Measurements from ENCODE around the gene NISCH.

NISCH gene

GRCh38 chr3:52520141-52520667 is 64.8 kb downstream of the NISCH start:
- H3K4me1 ChIP-seq (ENCODE audit: control insufficient read depth, insufficient read depth, low read length), result peaks cover 7% of the 10 kb centered on the region
- no peak overlapping the region for H3K27ac ChIP-seq (ENCODE audit: low read depth, low read length)
- peaks cover 9% of the 10 kb centered on the region; the same call in 1 of the 2 replicates for H3K27me3 ChIP-seq (ENCODE audit: control insufficient read depth, insufficient read depth, low read length)
- H3K9ac ChIP-seq (ENCODE audit: low read length), result no peak overlapping the region
- H3K4me3 ChIP-seq (ENCODE audit: low read depth, low read length), result no peak overlapping the region
- H3K9me3 ChIP-seq (ENCODE audit: control insufficient read depth, insufficient read depth, low read depth, low read length), result no peaks in the 10 kb centered on the region
- H3K36me3 ChIP-seq (ENCODE audit: control insufficient read depth, insufficient read depth, low read length), result peaks cover 28% of the 10 kb centered on the region

DNA sequence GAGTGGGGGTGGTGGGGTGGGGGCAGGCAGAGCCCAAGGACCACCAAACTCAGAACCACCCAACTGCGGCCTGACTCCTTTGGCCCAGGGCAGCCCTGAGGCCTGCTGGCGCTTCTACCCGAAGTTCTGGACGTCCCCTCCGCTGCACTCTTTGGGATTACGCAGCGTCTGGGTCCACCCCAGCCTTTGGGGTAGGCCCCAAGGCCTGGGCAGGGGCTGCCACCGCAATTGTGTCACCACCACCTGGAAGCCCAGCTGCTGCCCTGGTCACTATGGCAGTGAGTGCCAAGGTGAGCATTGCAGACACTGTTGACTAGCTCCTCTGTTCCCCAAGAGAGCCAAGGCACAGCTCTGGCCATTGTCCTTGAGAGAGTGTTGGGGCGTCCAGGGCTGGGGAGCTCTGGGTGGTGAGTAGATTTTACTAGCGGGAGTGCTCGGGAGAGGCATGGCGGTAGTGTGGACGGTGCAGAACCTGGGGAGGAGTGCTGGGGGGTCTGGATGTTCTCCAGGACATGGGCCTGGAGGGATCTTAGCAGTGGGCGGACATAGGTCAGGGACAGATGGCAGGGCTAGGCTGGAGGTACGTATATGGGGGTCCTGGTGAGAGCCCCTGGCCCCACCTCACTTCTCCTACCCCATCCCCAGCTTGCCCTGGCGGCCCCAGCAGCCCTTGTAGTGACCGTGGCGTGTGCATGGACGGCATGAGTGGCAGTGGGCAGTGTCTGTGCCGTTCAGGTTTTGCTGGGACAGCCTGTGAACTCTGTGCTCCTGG is 65.5 kb downstream of the NISCH start:
- Histone ChIP-seq H3K27ac (ENCODE audit: low read depth, low read length) (no peak overlapping the region), H3K4me1 (ENCODE audit: control insufficient read depth, insufficient read depth, low read length) (peaks cover 7% of the 10 kb centered on the region), H3K27me3 (ENCODE audit: control insufficient read depth, insufficient read depth, low read length) (peaks cover 9% of the 10 kb centered on the region; the same call in 1 of the 2 replicates), H3K9ac (ENCODE audit: low read length) (no peak overlapping the region), H3K36me3 (ENCODE audit: control insufficient read depth, insufficient read depth, low read length) (peaks cover 35% of the 10 kb centered on the region), H3K4me3 (ENCODE audit: low read depth, low read length) (no peak overlapping the region), H3K9me3 (ENCODE audit: control insufficient read depth, insufficient read depth, low read depth, low read length) (no peaks in the 10 kb centered on the region)

DNA sequence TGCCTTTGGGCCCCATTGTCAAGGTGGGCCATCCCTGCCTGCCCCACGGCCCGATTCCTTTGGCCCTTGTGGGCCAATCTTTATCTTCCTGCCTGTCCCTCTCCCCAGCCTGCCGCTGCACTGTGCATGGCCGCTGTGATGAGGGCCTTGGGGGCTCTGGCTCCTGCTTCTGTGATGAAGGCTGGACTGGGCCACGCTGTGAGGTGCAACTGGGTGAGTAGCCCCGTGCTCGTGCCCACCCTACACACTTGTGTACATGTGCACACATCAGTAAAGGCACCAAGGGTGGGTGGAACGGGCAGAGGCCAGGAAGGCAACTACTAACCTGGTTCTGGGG is 66.1 kb downstream of the NISCH start:
- H3K9ac ChIP-seq (ENCODE audit: low read length), result no peak overlapping the region
- no peaks in the 10 kb centered on the region for H3K9me3 ChIP-seq (ENCODE audit: control insufficient read depth, insufficient read depth, low read depth, low read length)
- peaks cover 40% of the 10 kb centered on the region for H3K36me3 ChIP-seq (ENCODE audit: control insufficient read depth, insufficient read depth, low read length)
- H3K27ac ChIP-seq (ENCODE audit: low read depth, low read length), result no peak overlapping the region
- no peak overlapping the region for H3K4me3 ChIP-seq (ENCODE audit: low read depth, low read length)
- peaks cover 9% of the 10 kb centered on the region; the same call in 1 of the 2 replicates for H3K27me3 ChIP-seq (ENCODE audit: control insufficient read depth, insufficient read depth, low read length)
- H3K4me1 ChIP-seq (ENCODE audit: control insufficient read depth, insufficient read depth, low read length), result peaks cover 7% of the 10 kb centered on the region

DNA sequence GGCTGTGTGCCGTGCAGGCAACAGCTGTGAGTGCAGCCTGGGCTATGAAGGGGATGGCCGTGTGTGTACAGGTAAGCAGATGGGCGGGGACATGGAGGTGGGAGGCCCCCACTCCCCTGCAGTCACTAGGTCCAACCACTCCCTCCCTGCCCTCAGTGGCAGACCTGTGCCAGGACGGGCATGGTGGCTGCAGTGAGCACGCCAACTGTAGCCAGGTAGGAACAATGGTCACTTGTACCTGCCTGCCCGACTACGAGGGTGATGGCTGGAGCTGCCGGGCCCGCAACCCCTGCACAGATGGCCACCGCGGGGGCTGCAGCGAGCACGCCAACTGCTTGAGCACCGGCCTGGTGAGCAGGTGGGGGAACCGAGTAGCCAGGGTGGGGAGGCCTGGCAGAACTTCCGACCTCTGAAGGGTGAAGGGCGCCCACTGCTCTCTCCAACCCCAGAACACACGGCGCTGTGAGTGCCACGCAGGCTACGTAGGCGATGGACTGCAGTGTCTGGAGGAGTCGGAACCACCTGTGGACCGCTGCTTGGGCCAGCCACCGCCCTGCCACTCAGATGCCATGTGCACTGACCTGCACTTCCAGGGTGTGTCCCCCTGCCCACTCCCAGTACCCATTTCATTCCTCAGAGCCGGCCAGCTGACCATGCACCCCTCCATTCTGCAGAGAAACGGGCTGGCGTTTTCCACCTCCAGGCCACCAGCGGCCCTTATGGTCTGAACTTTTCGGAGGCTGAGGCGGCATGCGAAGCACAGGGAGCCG is 66.7 kb downstream of the NISCH start:
- peaks cover 7% of the 10 kb centered on the region for H3K4me1 ChIP-seq (ENCODE audit: control insufficient read depth, insufficient read depth, low read length)
- H3K27ac ChIP-seq (ENCODE audit: low read depth, low read length), result no peak overlapping the region
- H3K9ac ChIP-seq (ENCODE audit: low read length), result no peak overlapping the region
- no peak overlapping the region for H3K4me3 ChIP-seq (ENCODE audit: low read depth, low read length)
- H3K9me3 ChIP-seq (ENCODE audit: control insufficient read depth, insufficient read depth, low read depth, low read length), result no peaks in the 10 kb centered on the region
- H3K36me3 ChIP-seq (ENCODE audit: control insufficient read depth, insufficient read depth, low read length), result peaks cover 46% of the 10 kb centered on the region
- peaks cover 9% of the 10 kb centered on the region; the same call in 1 of the 2 replicates for H3K27me3 ChIP-seq (ENCODE audit: control insufficient read depth, insufficient read depth, low read length)

DNA sequence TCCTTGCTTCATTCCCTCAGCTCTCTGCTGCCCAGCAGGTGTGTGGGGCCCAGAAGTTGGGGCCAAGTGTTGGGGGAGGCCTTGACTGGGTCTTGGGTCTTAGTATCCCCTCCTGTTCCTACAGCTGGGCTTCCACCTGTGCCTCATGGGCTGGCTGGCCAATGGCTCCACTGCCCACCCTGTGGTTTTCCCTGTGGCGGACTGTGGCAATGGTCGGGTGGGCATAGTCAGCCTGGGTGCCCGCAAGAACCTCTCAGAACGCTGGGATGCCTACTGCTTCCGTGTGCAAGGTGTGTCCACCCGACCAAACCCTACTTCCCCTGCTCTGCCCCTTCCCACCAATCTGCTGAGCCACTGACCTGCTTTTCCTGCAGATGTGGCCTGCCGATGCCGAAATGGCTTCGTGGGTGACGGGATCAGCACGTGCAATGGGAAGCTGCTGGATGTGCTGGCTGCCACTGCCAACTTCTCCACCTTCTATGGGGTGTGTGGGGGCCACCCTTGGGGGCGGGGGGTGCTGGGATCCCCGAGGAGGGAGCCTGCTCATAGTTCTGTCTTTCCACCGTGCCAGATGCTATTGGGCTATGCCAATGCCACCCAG is 67.3 kb downstream of the NISCH start:
- H3K36me3 ChIP-seq (ENCODE audit: control insufficient read depth, insufficient read depth, low read length), result peaks cover 53% of the 10 kb centered on the region
- H3K4me3 ChIP-seq (ENCODE audit: low read depth, low read length), result no peak overlapping the region

DNA sequence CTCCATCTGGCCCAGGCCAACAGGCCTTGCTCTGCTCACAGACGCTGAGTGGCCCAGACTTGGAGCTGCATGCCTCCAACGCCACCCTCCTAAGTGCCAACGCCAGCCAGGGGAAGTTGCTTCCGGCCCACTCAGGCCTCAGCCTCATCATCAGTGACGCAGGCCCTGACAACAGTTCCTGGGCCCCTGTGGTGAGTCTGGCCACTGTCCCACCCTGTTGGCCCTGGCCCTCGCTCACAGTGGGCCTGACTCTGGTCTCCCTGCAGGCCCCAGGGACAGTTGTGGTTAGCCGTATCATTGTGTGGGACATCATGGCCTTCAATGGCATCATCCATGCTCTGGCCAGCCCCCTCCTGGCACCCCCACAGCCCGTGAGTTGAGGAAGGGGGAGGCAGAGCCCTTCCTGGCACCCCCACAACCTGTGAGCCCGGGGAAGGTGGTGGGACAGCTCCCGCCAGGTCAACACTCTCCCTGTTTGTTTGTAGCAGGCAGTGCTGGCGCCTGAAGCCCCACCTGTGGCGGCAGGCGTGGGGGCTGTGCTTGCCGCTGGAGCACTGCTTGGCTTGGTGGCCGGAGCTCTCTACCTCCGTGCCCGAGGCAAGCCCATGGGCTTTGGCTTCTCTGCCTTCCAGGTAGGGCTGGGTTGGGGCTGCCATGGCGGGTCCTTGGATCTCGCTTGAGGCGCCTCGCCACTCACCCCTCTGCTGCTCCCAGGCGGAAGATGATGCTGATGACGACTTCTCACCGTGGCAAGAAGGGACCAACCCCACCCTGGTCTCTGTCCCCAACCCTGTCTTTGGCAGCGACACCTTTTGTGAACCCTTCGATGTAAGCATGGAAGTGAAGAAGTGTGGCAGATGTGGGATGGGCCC is 68.2 kb downstream of the NISCH start:
- 0 out of 2 replicates have a peak, but pooled peaks cover 3% of the 10 kb centered on the region for H3K4me1 ChIP-seq (ENCODE audit: control insufficient read depth, insufficient read depth, low read length)
- peaks cover 62% of the 10 kb centered on the region for H3K36me3 ChIP-seq (ENCODE audit: control insufficient read depth, insufficient read depth, low read length)

More for the DNA sequence above, 67.3 kb downstream of the NISCH start:
- Histone ChIP-seq H3K27me3 (ENCODE audit: control insufficient read depth, insufficient read depth, low read length) (peaks cover 8% of the 10 kb centered on the region; the same call in 1 of the 2 replicates), H3K27ac (ENCODE audit: low read depth, low read length) (no peak overlapping the region), H3K4me1 (ENCODE audit: control insufficient read depth, insufficient read depth, low read length) (peaks cover 7% of the 10 kb centered on the region), H3K9me3 (ENCODE audit: control insufficient read depth, insufficient read depth, low read depth, low read length) (no peaks in the 10 kb centered on the region), H3K9ac (ENCODE audit: low read length) (no peak overlapping the region)

DNA sequence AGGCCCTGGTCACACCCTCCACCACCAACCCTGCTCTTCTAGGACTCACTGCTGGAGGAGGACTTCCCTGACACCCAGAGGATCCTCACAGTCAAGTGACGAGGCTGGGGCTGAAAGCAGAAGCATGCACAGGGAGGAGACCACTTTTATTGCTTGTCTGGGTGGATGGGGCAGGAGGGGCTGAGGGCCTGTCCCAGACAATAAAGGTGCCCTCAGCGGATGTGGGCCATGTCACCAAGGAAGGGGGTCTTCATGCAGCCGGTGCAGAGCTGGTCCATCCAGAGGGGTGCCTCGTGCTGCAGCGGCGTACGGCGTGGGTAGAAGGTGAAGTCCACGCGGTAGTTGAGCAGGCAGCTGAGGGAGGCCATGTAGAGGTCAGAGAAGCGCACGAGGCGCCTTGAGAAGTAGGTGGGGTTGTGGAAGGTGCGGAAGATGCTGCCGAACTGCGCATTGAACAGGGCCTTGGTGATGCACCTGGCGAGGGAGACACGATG is 68.9 kb downstream of the NISCH start:
- Histone ChIP-seq H3K36me3 (ENCODE audit: control insufficient read depth, insufficient read depth, low read length) (peaks cover 69% of the 10 kb centered on the region), H3K9me3 (ENCODE audit: control insufficient read depth, insufficient read depth, low read depth, low read length) (no peaks in the 10 kb centered on the region), H3K27ac (ENCODE audit: low read depth, low read length) (no peak overlapping the region), H3K4me1 (ENCODE audit: control insufficient read depth, insufficient read depth, low read length) (no peaks in the 10 kb centered on the region), H3K9ac (ENCODE audit: low read length) (no peak overlapping the region), H3K27me3 (ENCODE audit: control insufficient read depth, insufficient read depth, low read length) (no peaks in the 10 kb centered on the region), H3K4me3 (ENCODE audit: low read depth, low read length) (no peak overlapping the region)

More for the DNA sequence above, 68.2 kb downstream of the NISCH start:
- Histone ChIP-seq H3K27ac (ENCODE audit: low read depth, low read length) (no peak overlapping the region), H3K9me3 (ENCODE audit: control insufficient read depth, insufficient read depth, low read depth, low read length) (no peaks in the 10 kb centered on the region), H3K9ac (ENCODE audit: low read length) (no peak overlapping the region), H3K27me3 (ENCODE audit: control insufficient read depth, insufficient read depth, low read length) (no peaks in the 10 kb centered on the region), H3K4me3 (ENCODE audit: low read depth, low read length) (no peak overlapping the region)

DNA sequence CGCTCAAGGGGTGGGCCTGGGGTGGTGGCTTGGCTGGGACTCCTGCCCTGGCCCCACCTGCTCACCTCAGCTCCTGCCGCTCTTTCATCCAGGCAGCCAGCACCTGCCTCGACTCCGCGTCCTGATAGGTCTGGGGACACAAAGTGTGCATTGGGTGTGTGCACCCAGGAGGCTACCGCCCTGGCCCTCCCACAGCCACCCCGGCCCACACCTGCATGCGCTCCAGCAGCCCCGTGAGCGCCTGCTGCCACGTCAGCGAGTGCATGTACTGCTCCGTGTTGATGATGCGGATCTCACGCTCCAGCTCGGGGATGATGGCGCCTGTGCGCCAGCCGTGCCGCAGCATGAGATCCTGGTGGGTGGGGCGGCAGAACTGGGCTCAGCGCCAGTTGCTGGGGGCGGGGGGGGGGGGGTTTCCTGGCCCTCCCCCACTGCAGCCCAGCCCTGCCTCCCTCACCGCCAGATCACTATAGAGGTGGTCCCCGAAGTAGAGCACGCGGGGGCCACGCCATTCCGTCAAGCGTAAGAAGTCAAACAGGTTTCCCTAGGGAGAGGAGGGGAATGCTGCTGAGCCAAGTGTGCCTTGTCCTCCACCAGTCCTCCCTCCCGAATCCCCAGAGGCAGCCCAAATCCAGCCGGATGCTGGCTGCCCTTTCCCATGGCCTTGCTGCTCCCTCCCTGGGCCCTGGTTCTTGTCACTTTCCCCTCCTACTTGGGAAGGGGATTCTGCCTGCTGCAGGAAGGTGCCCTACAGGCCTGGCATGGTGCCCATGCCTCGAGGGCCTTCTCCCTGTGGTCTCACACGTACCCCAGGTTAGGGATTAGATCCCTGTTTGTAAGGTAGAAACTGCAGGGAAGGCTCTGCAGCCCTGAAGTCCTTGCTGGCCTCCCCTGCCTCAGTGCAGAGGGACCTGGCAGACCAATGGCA is 69.6 kb downstream of the NISCH start:
- Histone ChIP-seq H3K36me3 (ENCODE audit: control insufficient read depth, insufficient read depth, low read length) (peaks cover 75% of the 10 kb centered on the region), H3K27ac (ENCODE audit: low read depth, low read length) (no peak overlapping the region), H3K27me3 (ENCODE audit: control insufficient read depth, insufficient read depth, low read length) (no peaks in the 10 kb centered on the region), H3K4me1 (ENCODE audit: control insufficient read depth, insufficient read depth, low read length) (no peaks in the 10 kb centered on the region), H3K9ac (ENCODE audit: low read length) (no peak overlapping the region), H3K9me3 (ENCODE audit: control insufficient read depth, insufficient read depth, low read depth, low read length) (no peaks in the 10 kb centered on the region), H3K4me3 (ENCODE audit: low read depth, low read length) (no peak overlapping the region)

- H3K27ac ChIP-seq (ENCODE audit: low read depth, low read length), result no peak overlapping the region
- no peak overlapping the region for H3K4me3 ChIP-seq (ENCODE audit: low read depth, low read length)
- H3K9ac ChIP-seq (ENCODE audit: low read length), result no peak overlapping the region
- H3K36me3 ChIP-seq (ENCODE audit: control insufficient read depth, insufficient read depth, low read length), result peaks cover 83% of the 10 kb centered on the region
- H3K9me3 ChIP-seq (ENCODE audit: control insufficient read depth, insufficient read depth, low read depth, low read length), result no peaks in the 10 kb centered on the region
- peaks cover 3% of the 10 kb centered on the region; the same call in 1 of the 2 replicates for H3K4me1 ChIP-seq (ENCODE audit: control insufficient read depth, insufficient read depth, low read length)
- no peaks in the 10 kb centered on the region for H3K27me3 ChIP-seq (ENCODE audit: control insufficient read depth, insufficient read depth, low read length)
Measured at GRCh38 chr3:52525680-52526561, 70.5 kb downstream of the NISCH start.
